Aortic smooth muscle cell (primary cell): Measurements from ENCODE around the gene KRTAP9-3. TPM values are rescaled to one million over a fixed set of nuclear protein-coding genes. Genes with fewer than 3 reads are reported as not detected.

ENCODE experiments used
- total RNA-seq: library from RNA; depleted of rRNA; stranded (reverse); fragments of >200 nt; gene quantifications from 2 replicates; pipeline ENCODE4 v1.2.3, GENCODE V29; 2014

The KRTAP9-3 gene, protein sequence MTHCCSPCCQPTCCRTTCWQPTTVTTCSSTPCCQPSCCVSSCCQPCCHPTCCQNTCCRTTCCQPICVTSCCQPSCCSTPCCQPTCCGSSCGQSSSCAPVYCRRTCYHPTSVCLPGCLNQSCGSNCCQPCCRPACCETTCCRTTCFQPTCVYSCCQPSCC
- not detected in 2 replicates for total RNA-seq

GRCh38 chr17:41232399-41233105, at the start of gene KRTAP9-3:
Gene KRTAP9-3, plus strand, starts transcription at chr17:41232449. Its CDS starts 53 bp downstream, at chr17:41232502.

GRCh38 chr17:41184480-41184961, 47.7 kb upstream of the KRTAP9-3 start, which contains the start of gene KRTAP4-1:
Gene KRTAP4-1, minus strand, starts transcription at chr17:41184911. Its CDS starts 57 bp downstream, at chr17:41184854.

DNA sequence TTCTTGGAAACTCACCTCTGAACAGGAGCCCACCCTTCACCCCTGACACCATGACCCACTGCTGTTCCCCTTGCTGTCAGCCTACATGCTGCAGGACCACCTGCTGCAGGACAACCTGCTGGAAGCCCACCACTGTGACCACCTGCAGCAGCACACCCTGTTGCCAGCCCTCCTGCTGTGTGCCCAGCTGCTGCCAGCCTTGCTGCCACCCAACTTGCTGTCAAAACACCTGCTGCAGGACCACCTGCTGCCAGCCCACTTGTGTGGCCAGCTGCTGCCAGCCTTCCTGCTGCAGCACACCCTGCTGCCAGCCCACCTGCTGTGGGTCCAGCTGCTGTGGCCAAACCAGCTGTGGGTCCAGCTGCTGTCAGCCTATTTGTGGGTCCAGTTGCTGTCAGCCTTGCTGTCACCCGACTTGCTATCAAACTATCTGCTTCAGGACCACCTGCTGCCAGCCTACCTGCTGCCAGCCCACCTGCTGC, 42.4 kb upstream of the KRTAP9-3 start, which contains the start of gene KRTAP9-1:
Gene KRTAP9-1, plus strand, starts transcription at position 51 of the 482 bp plus-strand sequence. Its CDS starts 0 bp downstream, at position 51.

DNA sequence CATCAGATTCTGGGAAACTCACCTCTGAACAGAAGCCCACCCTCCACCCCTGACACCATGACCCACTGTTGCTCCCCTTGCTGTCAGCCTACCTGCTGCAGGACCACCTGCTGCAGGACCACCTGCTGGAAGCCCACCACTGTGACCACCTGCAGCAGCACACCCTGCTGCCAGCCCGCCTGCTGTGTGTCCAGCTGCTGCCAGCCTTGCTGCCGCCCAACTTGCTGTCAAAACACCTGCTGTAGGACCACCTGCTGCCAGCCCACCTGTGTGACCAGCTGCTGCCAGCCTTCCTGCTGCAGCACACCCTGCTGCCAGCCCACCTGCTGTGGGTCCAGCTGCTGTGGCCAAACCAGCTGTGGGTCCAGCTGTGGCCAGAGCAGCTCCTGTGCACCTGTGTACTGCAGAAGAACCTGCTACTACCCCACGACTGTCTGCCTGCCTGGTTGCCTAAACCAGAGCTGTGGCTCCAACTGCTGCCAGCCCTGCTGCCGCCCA, 5.6 kb upstream of the KRTAP9-3 start, which contains the start of gene KRTAP9-2:
Gene KRTAP9-2, plus strand, starts transcription at position 51 of the 498 bp plus-strand sequence. Its CDS starts 7 bp downstream, at position 58.

GRCh38 chr17:41237949-41238437, 5.7 kb downstream of the KRTAP9-3 start, which contains the start of gene KRTAP9-8:
Gene KRTAP9-8, plus strand, starts transcription at chr17:41237999. Its CDS starts 53 bp downstream, at chr17:41238052.

DNA sequence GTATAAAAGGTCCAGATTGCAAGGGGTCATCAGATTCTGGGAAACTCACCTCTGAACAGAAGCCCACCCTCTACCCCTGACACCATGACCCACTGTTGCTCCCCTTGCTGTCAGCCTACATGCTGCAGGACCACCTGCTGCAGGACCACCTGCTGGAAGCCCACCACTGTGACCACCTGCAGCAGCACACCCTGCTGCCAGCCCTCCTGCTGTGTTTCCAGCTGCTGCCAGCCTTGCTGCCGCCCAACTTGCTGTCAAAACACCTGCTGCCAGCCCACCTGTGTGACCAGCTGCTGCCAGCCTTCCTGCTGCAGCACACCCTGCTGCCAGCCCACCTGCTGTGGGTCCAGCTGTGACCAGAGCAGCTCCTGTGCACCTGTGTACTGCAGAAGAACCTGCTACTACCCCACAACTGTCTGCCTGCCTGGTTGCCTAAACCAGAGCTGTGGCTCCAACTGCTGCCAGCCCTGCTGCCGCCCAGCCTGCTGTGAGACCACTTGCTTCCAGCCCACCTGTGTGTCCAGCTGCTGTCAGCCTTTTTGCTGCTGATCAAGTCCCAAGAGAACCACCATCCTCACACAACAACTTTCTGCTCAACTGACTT, 17.5 kb downstream of the KRTAP9-3 start, which contains the start of gene KRTAP9-4:
Gene KRTAP9-4, plus strand, starts transcription at position 51 of the 604 bp plus-strand sequence. Its CDS starts 34 bp downstream, at position 85.

GRCh38 chr17:41255381-41256290, 23.4 kb downstream of the KRTAP9-3 start, which contains the start of gene KRTAP9-9:
Gene KRTAP9-9, plus strand, starts transcription at chr17:41255384.

DNA sequence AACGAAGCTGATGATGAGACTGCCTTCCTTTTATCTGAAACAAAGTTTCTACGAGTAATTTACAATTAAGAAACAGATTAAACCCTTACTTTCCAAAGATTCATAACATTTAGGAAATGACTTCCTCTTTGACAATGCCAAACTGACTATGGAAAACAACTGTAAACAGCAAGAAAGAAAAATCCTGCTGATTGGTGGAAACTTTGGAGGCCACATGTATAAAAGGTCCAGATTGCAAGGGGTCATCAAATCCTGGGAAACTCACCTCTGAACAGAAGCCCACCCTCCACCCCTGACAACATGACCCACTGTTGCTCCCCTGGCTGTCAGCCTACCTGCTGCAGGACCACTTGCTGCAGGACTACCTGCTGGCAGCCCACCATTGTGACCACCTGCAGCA, 32.8 kb downstream of the KRTAP9-3 start, which contains the start of gene KRTAP9-6:
Gene KRTAP9-6, plus strand, starts transcription at position 301 of the 400 bp plus-strand sequence. Its CDS starts 0 bp downstream, at position 301.

GRCh38 chr17:41275648-41276190, 43.5 kb downstream of the KRTAP9-3 start, which contains the start of gene KRTAP9-7:
Gene KRTAP9-7, plus strand, starts transcription at chr17:41275698. Its CDS starts 0 bp downstream, at chr17:41275698.

Other genes starting within 250 kb of the KRTAP9-3 start
- gene KRT40, start 248.1 kb upstream of the KRTAP9-3 start, total RNA-seq: not detected in 2 replicates
- gene KRTAP3-3, start 238.3 kb upstream of the KRTAP9-3 start, total RNA-seq: not detected in 2 replicates
- not detected in 2 replicates for gene KRTAP3-2, start 232.5 kb upstream of the KRTAP9-3 start, total RNA-seq
- gene KRTAP3-1, start 223.3 kb upstream of the KRTAP9-3 start, total RNA-seq: not detected in 2 replicates
- gene KRTAP1-5, start 205.2 kb upstream of the KRTAP9-3 start, total RNA-seq: not detected in 2 replicates
- not detected in 2 replicates for gene KRTAP1-4, start 202.3 kb upstream of the KRTAP9-3 start, total RNA-seq
- not detected in 2 replicates for gene KRTAP1-3, start 197.6 kb upstream of the KRTAP9-3 start, total RNA-seq
- not detected in 2 replicates for gene KRTAP1-1, start 191.0 kb upstream of the KRTAP9-3 start, total RNA-seq
- not detected in 2 replicates for gene KRTAP2-1, start 185.1 kb upstream of the KRTAP9-3 start, total RNA-seq
- not detected in 2 replicates for gene KRTAP2-2, start 177.2 kb upstream of the KRTAP9-3 start, total RNA-seq
- gene KRTAP2-3, start 172.3 kb upstream of the KRTAP9-3 start, total RNA-seq: not detected in 2 replicates
- gene KRTAP2-4, start 166.6 kb upstream of the KRTAP9-3 start, total RNA-seq: not detected in 2 replicates
- not detected in 2 replicates for gene KRTAP4-7, start 148.3 kb upstream of the KRTAP9-3 start, total RNA-seq
- not detected in 2 replicates for gene KRTAP4-8, start 134.3 kb upstream of the KRTAP9-3 start, total RNA-seq
- gene KRTAP4-16, start 130.2 kb upstream of the KRTAP9-3 start, total RNA-seq: not detected in 2 replicates
- gene KRTAP4-9, start 127.1 kb upstream of the KRTAP9-3 start, total RNA-seq: not detected in 2 replicates
- not detected in 2 replicates for gene KRTAP4-11, start 114.1 kb upstream of the KRTAP9-3 start, total RNA-seq
- gene KRTAP4-12, start 108.3 kb upstream of the KRTAP9-3 start, total RNA-seq: not detected in 2 replicates
- not detected in 2 replicates for gene KRTAP4-6, start 91.9 kb upstream of the KRTAP9-3 start, total RNA-seq
- not detected in 2 replicates for gene KRTAP4-5, start 82.6 kb upstream of the KRTAP9-3 start, total RNA-seq
- gene KRTAP4-4, start 71.7 kb upstream of the KRTAP9-3 start, total RNA-seq: not detected in 2 replicates
- not detected in 2 replicates for gene KRTAP4-3, start 64.2 kb upstream of the KRTAP9-3 start, total RNA-seq
- not detected in 2 replicates for gene KRTAP4-2, start 54.2 kb upstream of the KRTAP9-3 start, total RNA-seq
- not detected in 2 replicates for gene KRTAP4-1, start 47.5 kb upstream of the KRTAP9-3 start, total RNA-seq
- not detected in 2 replicates for gene KRTAP9-1, start 42.6 kb upstream of the KRTAP9-3 start, total RNA-seq
- not detected in 2 replicates for gene KRTAP9-2, start 5.8 kb upstream of the KRTAP9-3 start, total RNA-seq
- gene KRTAP9-8, start 5.5 kb downstream of the KRTAP9-3 start, total RNA-seq: not detected in 2 replicates
- gene KRTAP9-4, start 17.2 kb downstream of the KRTAP9-3 start, total RNA-seq: not detected in 2 replicates
- gene KRTAP9-9, start 22.9 kb downstream of the KRTAP9-3 start, total RNA-seq: not detected in 2 replicates
- not detected in 2 replicates for gene KRTAP9-6, start 32.9 kb downstream of the KRTAP9-3 start, total RNA-seq
- not detected in 2 replicates for gene KRTAP9-7, start 43.2 kb downstream of the KRTAP9-3 start, total RNA-seq
- gene KRTAP29-1, start 70.4 kb downstream of the KRTAP9-3 start, total RNA-seq: not detected in 2 replicates
- gene KRTAP16-1, start 76.9 kb downstream of the KRTAP9-3 start, total RNA-seq: not detected in 2 replicates
- gene KRTAP17-1, start 83.3 kb downstream of the KRTAP9-3 start, total RNA-seq: not detected in 2 replicates
- not detected in 2 replicates for gene KRT33A, start 118.4 kb downstream of the KRTAP9-3 start, total RNA-seq
- not detected in 2 replicates for gene KRT33B, start 137.4 kb downstream of the KRTAP9-3 start, total RNA-seq
- not detected in 2 replicates for gene KRT34, start 149.9 kb downstream of the KRTAP9-3 start, total RNA-seq
- gene KRT31, start 165.2 kb downstream of the KRTAP9-3 start, total RNA-seq: not detected in 2 replicates
- gene KRT37, start 192.1 kb downstream of the KRTAP9-3 start, total RNA-seq: not detected in 2 replicates
- gene KRT38, start 208.5 kb downstream of the KRTAP9-3 start, total RNA-seq: not detected in 2 replicates
- not detected in 2 replicates for gene KRT32, start 234.9 kb downstream of the KRTAP9-3 start, total RNA-seq
- not detected in 2 replicates for gene KRT35, start 248.7 kb downstream of the KRTAP9-3 start, total RNA-seq